HG02678 (cell line): ENCODE results near the gene NUDT22.

ENCODE experiments used
- ATAC-seq: cut with Tn5 transposase; IDR thresholded peaks from one replicate; pipeline ENCODE4 v1.9.1; 2021; ENCODE audit warnings: mild to moderate bottlenecking, moderate library complexity; ENCODE audit not compliant: unreplicated experiment

NUDT22 gene

GRCh38 chr11:64253043-64253442, 27.0 kb downstream of the NUDT22 start:
- ATAC-seq: no peak

- no peak for ATAC-seq
Observed at GRCh38 chr11:64253481-64253880, 27.4 kb downstream of the NUDT22 start.

- ATAC-seq: no peak
Observed at GRCh38 chr11:64254326-64254725, 28.3 kb downstream of the NUDT22 start.

- no peak for ATAC-seq
Observed at GRCh38 chr11:64255135-64256128, 29.4 kb downstream of the NUDT22 start.

GRCh38 chr11:64256300-64256699, 30.2 kb downstream of the NUDT22 start:
- ATAC-seq: no peak

- no peak for ATAC-seq
Observed at GRCh38 chr11:64258356-64258755, 32.3 kb downstream of the NUDT22 start.

- ATAC-seq: no peak
Observed at GRCh38 chr11:64258946-64259532, 33.0 kb downstream of the NUDT22 start.

- ATAC-seq: no peak
Observed at GRCh38 chr11:64259533-64260067, 33.5 kb downstream of the NUDT22 start.

- no peak for ATAC-seq
Observed at GRCh38 chr11:64260147-64260708, 34.2 kb downstream of the NUDT22 start.

- no peak for ATAC-seq
Observed at GRCh38 chr11:64261556-64262080, 35.5 kb downstream of the NUDT22 start.

GRCh38 chr11:64262271-64263002, 36.4 kb downstream of the NUDT22 start:
- no peak for ATAC-seq

GRCh38 chr11:64263021-64263946, 37.2 kb downstream of the NUDT22 start:
- no peak for ATAC-seq

GRCh38 chr11:64263947-64264317, 37.9 kb downstream of the NUDT22 start:
- no peak for ATAC-seq

- no peak for ATAC-seq
Observed at GRCh38 chr11:64264371-64264852, 38.3 kb downstream of the NUDT22 start.

GRCh38 chr11:64265176-64266160, 39.4 kb downstream of the NUDT22 start:
- ATAC-seq: no peak

GRCh38 chr11:64266339-64266738, 40.3 kb downstream of the NUDT22 start:
- no peak for ATAC-seq

- no peak for ATAC-seq
Observed at GRCh38 chr11:64267207-64267945, 41.3 kb downstream of the NUDT22 start.
